Measurements from ENCODE around the gene ALG12. TPM values are rescaled to one million over a fixed set of nuclear protein-coding genes. Genes with fewer than 3 reads are reported as not detected.
A peak's percentile ranks its signal among the peaks of the same experiment; 100 is the strongest.

Gene ALG12
- total and polyA plus RNA-seq, 2 of the 8 experiments (the other 6 are each of a cell fraction or from before 2014, with no cell fraction given): 13.4 to 22.5 TPM

DNA sequence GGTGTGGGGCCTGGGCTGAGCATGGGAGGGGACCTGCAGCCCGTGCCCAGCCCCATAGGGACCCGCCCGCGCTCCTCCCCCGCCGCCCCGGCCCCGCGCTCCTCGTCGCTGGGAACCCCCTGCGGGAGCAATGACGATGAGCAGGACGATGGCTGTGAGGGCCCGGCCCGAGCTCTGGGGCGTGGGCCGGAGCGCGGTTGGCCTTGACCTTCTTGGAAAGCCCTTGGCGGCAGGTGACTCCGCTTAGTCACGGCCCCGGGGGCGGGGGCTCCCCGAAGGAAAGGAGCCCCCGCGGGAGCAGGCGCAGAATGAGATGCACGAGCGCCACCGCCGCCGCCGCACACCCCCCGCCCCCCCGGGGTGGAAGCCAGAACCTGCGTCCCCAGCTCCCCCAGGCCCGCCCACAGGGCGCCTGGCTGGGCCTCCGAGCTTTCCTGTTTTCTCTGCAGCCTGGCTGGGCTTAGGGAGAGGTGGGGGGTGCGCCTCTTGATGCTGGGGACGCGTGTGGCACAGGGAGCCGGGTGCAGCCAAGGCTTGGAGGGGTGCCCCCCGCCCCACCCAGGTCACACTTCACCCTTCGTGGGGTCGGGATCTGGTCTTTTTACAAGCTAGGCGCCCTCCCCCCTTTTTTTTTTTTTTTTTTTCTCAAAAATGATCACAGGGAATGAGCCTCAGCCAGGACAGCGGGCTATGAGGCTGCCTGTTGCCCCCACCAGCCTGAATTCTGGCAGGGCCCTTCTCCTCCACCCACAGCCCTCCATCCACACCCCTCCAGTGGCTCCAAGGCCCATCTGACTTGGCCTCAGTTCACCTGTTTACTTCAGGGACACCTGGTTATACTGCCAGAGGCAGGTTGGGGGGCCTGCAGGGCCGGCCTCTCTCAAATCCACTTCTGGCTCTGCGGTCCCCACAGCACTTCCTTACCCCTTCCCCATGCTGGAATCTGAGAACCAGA, 18.1 kb upstream of the ALG12 start:
- peaks cover 0 to 3% of the 10 kb centered on the region in 2 experiments for H4K20me1 ChIP-seq (replicated peaks in 1 of 2; ENCODE audit: control insufficient read depth in 1 of 2, insufficient read depth in 2 of 2, low read length in 2 of 2)
- peak overlapping the region; percentile 82 for H3K56ac ChIP-seq (replicated peaks; ENCODE audit: insufficient read length, low read depth, low read length)
- no peaks in the 10 kb centered on the region for H3K36me3 ChIP-seq (ENCODE audit: control insufficient read depth in 2 of 4, insufficient read depth in 4 of 4, low read length in 3 of 4)
- H3K23ac ChIP-seq (ENCODE audit: insufficient read length): no peak overlapping the region
- H3K27me3 ChIP-seq (replicated peaks in 1 of 4; ENCODE audit: control insufficient read depth in 3 of 4, extremely low read depth in 1 of 4, insufficient read depth in 3 of 4, low read length in 3 of 4): no peaks in the 10 kb centered on the region
- peak overlapping the region; percentile 65 for H4K91ac ChIP-seq (replicated peaks; ENCODE audit: insufficient read length, low read length)
- no peaks in the 10 kb centered on the region for H3K79me2 ChIP-seq (ENCODE audit: control insufficient read depth in 1 of 2, insufficient read depth in 2 of 2, low read length in 2 of 2)
- peak; percentile 44 to 79 for DNase-seq (ENCODE audit: low read depth in 1 of 2, low spot score in 2 of 2)
- no peak overlapping the region for H3K9ac ChIP-seq (replicated peaks in 1 of 4; ENCODE audit: extremely low read depth in 1 of 4, low read depth in 3 of 4, low read length in 3 of 4)
- H2AK5ac ChIP-seq (ENCODE audit: low read depth, low read length): no peak overlapping the region
- H4K5ac ChIP-seq (ENCODE audit: insufficient read length, low read depth, low read length): no peak overlapping the region
- H2BK15ac ChIP-seq (ENCODE audit: low read length): no peak overlapping the region
- peak; percentile 30 for TF ChIP-seq KDM4A (IDR thresholded peaks at IDR 0.05; ENCODE audit: low read depth, low read length, severe bottlenecking)
- TF ChIP-seq CREB1 (IDR thresholded peaks at IDR 0.05): peak; percentile 36; the same call in 1 of the 2 replicates
- TF ChIP-seq, protein P1, sequence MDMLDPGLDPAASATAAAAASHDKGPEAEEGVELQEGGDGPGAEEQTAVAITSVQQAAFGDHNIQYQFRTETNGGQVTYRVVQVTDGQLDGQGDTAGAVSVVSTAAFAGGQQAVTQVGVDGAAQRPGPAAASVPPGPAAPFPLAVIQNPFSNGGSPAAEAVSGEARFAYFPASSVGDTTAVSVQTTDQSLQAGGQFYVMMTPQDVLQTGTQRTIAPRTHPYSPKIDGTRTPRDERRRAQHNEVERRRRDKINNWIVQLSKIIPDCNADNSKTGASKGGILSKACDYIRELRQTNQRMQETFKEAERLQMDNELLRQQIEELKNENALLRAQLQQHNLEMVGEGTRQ (IDR thresholded peaks at IDR 0.05; ENCODE audit: low read length): no peak
- no peak overlapping the region for H3K4ac ChIP-seq (replicated peaks; ENCODE audit: insufficient read length, low read depth, low read length)
- peaks cover 8% of the 10 kb centered on the region; the same call in 1 of the 2 replicates for H3K23me2 ChIP-seq (ENCODE audit: low read depth, low read length)
- H2BK120ac ChIP-seq (replicated peaks; ENCODE audit: low read depth, low read length): no peak overlapping the region
- H2BK20ac ChIP-seq (ENCODE audit: low read length): no peak overlapping the region; the same call in 1 of the 2 replicates
- H3K4me2 ChIP-seq (ENCODE audit: insufficient read depth in 1 of 2, low read depth in 2 of 2, low read length in 2 of 2): peak overlapping the region; percentile 46 to 69; a peak in 3 of 4 replicates
- no peaks in the 10 kb centered on the region; the same call in 1 of the 2 replicates for H3K79me1 ChIP-seq (ENCODE audit: low read depth, low read length)
- 12% methylated on average over 17 of the region's 52 CpGs; no CpG with 5 or more reads in 1 of the 2 experiments for WGBS, 2 experiments (ENCODE audit: extremely low coverage in 1 of 2, insufficient coverage in 1 of 2, insufficient read length in 1 of 2, insufficient replicate concordance in 2 of 2, low coverage in 1 of 2, low lambda C conversion rate in 2 of 2, missing lambda C conversion rate in 1 of 2)
- CTCF ChIA-PET (ENCODE audit: partially characterized antibody): interaction anchor here (0.5 to 1.7 kb wide), 9 partner anchors 16 to 117 kb away, joined by 3 to 5 read pairs (median 3); no protein-coding TSS in a partner anchor
- H3K4me3 ChIP-seq (ENCODE audit: extremely low read depth in 1 of 4, insufficient read depth in 2 of 4, low read depth in 3 of 4, low read length in 4 of 4): peak overlapping the region; percentile 20 to 70 (median 32); a peak in 7 of 8 replicates
- no peak overlapping the region; the same call in 1 of the 2 replicates for H4K8ac ChIP-seq (ENCODE audit: extremely low read depth, insufficient read depth, low read length)
- FAIRE-seq: no peak
- H3K14ac ChIP-seq (ENCODE audit: insufficient read length): no peak overlapping the region
- peak overlapping the region; percentile 48; the same call in 1 of the 2 replicates for H3K18ac ChIP-seq (ENCODE audit: extremely low read depth, low read length)
- H2BK12ac ChIP-seq (ENCODE audit: low read depth, low read length): peak overlapping the region; percentile 60; the same call in 1 of the 2 replicates
- H3K27ac ChIP-seq (ENCODE audit: low read depth, low read length): no peak overlapping the region
- peaks cover 5 to 21% (median 10%) of the 10 kb centered on the region in 4 experiments for H3K4me1 ChIP-seq (replicated peaks in 1 of 4; ENCODE audit: control insufficient read depth in 3 of 4, insufficient read depth in 4 of 4, low read length in 3 of 4)
- H2AFZ ChIP-seq (ENCODE audit: low read length): no peak overlapping the region
- POLR2A ChIA-PET (ENCODE audit: partially characterized antibody): interaction anchor here (0.7 to 2.2 kb wide), 6 partner anchors 10 to 316 kb away, joined by 3 to 8 read pairs (median 3); partner anchors contain the start of gene PIM3
- no peak overlapping the region for H2BK5ac ChIP-seq (ENCODE audit: low read depth, low read length)
- H3K9me3 ChIP-seq (ENCODE audit: insufficient read depth in 2 of 2, low read depth in 1 of 2, low read length in 1 of 2): no peaks in the 10 kb centered on the region

Data from H1 (cell line).